ENCODE data around the gene SUGCT.

DNA sequence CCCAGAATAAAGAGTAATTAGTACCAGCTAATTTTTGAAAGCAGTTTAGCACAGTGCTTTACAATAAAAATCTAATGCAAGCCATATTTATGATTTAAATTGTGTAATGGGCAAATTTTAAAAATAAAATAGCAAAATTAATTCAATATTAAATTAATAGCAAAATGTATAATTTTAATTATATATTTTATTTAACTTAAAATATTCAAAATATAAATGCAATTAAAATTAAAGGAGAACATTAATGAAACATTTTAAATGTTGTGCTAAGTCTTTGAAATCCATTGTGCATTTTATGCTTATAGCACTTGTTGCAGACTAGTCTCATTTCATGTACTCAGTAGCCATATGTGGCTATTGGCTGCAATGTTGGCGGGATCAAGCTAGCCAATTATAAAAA is 367.6 kb downstream of the SUGCT start:
- TF ChIP-seq EZH2 (IDR thresholded peaks at IDR 0.05) = no peak
- no peak for TF ChIP-seq POLR2AphosphoS5 (IDR thresholded peaks at IDR 0.05; ENCODE audit: borderline replicate concordance, low read depth, low read length)

Data from SK-N-MC (cell line).